Measurements from ENCODE around the gene AICDA. TPM values are rescaled to one million over a fixed set of nuclear protein-coding genes. Genes with fewer than 3 reads are reported as not detected.
"Not testable (repeated sequence)": the region's sequence is repeated elsewhere in the genome, so short reads cannot be mapped to it uniquely, and the experiment has no call there.

Gene AICDA
- total RNA-seq, 1 donor from 2014 or later, result 0.75 TPM

DNA sequence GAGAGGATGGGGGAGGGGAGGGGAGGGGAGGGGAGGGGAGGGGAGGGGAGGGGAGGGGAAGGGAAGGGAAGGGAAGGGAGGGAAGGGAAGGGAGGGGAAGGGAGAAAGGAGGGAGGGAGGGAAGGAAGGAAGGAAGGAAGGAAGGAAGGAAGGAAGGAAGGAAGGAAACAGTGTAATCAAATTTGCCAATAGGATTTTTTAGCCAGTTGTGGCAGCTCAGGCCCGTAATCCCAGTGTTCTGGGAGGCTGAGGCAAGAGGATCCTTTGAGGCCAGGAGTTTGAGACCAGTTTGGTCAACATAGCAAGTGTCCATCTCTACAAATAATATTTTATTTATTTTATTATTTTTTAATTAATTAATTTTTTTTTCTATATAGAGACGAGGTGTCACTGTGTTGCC, 19.4 kb downstream of the AICDA start:
- no peaks in the 10 kb centered on the region for H3K27me3 ChIP-seq
- intact Hi-C loops (cut with DNase I), result no loop called here
- no peak for ATAC-seq

GRCh38 chr12:8590842-8591545, 21.7 kb downstream of the AICDA start:
- H3K27ac ChIP-seq, result no peak overlapping the region
- H3K4me1 ChIP-seq, result no peaks in the 10 kb centered on the region
- no peak for TF ChIP-seq CTCF (IDR thresholded peaks at IDR 0.05)
- no peaks in the 10 kb centered on the region for H3K9me3 ChIP-seq
- H3K36me3 ChIP-seq, result no peaks in the 10 kb centered on the region
- no peak overlapping the region for H3K4me3 ChIP-seq
- DNase-seq (no peak), ATAC-seq (peak; percentile 84)
- no peaks in the 10 kb centered on the region for H3K27me3 ChIP-seq
- intact Hi-C loops (cut with DNase I), result no loop called here

More for the DNA sequence above, 19.4 kb downstream of the AICDA start:
- DNase-seq, result no peak
- H3K9me3 ChIP-seq, result no peaks in the 10 kb centered on the region
- no peak overlapping the region for H3K4me3 ChIP-seq
- no peak for TF ChIP-seq CTCF (IDR thresholded peaks at IDR 0.05)
- H3K27ac ChIP-seq, result no peak overlapping the region
- H3K36me3 ChIP-seq, result no peaks in the 10 kb centered on the region
- no peaks in the 10 kb centered on the region for H3K4me1 ChIP-seq

GRCh38 chr12:8589679-8590078, 23.0 kb downstream of the AICDA start:
- no peaks in the 10 kb centered on the region for H3K4me1 ChIP-seq
- no peak for TF ChIP-seq CTCF (IDR thresholded peaks at IDR 0.05)
- ATAC-seq (no peak), DNase-seq (no peak)
- H3K9me3 ChIP-seq, result no peaks in the 10 kb centered on the region
- intact Hi-C loops (cut with DNase I), result no loop called here
- no peak overlapping the region for H3K4me3 ChIP-seq
- no peaks in the 10 kb centered on the region for H3K27me3 ChIP-seq
- no peak overlapping the region for H3K27ac ChIP-seq
- no peaks in the 10 kb centered on the region for H3K36me3 ChIP-seq

- ATAC-seq; intact Hi-C loops (cut with DNase I); DNase-seq; H3K4me1 ChIP-seq; H3K27ac ChIP-seq; H3K36me3 ChIP-seq; H3K27me3 ChIP-seq; H3K9me3 ChIP-seq; H3K4me3 ChIP-seq: not testable (repeated sequence)
Measured at GRCh38 chr12:8584478-8584877, 28.2 kb downstream of the AICDA start.

GRCh38 chr12:8584004-8584403, 28.7 kb downstream of the AICDA start:
- Histone ChIP-seq H3K9me3 (no peaks in the 10 kb centered on the region), H3K36me3 (no peaks in the 10 kb centered on the region), H3K4me1 (no peaks in the 10 kb centered on the region), H3K27ac (no peak overlapping the region), H3K4me3 (no peak overlapping the region), H3K27me3 (no peaks in the 10 kb centered on the region)
- ATAC-seq (peak; percentile 43), DNase-seq (no peak)
- TF ChIP-seq CTCF (IDR thresholded peaks at IDR 0.05), result no peak
- intact Hi-C loops (cut with DNase I), result no loop called here

DNA sequence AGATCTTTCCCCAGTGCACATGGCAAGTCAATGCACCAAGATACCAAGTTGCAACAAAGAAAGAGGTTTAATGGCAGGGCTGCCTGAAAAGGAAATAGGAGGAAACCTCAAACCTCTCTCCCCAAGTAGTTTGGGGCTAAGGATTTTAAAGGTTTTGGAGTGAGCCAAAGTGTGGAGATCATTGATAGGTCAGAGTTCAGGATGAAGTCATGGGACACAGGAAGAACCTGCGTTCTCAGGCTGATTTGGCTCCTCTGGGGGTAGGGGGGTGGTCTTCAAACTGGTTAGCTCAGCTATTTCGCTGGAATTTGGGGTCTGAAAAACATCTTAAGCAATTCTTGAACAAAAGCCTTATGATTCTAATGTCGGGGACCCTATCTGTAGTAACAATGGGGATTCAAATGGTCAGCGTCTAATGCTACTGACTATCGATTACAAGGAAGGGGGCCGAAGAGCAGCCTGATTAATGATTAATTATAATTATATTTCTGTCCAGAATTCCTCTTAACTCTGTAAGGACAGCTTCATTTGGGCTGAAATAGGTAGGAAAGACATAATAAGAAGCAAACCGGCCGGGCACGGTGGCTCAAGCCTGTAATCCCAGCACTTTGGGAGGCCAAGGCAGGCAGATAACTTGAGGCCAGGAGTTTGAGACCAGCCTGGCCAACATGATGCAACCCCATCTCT, 31.4 kb downstream of the AICDA start:
- DNase-seq, result no peak
- Histone ChIP-seq H3K27me3 (no peaks in the 10 kb centered on the region), H3K9me3 (no peaks in the 10 kb centered on the region), H3K4me3 (no peak overlapping the region), H3K4me1 (no peaks in the 10 kb centered on the region), H3K36me3 (no peaks in the 10 kb centered on the region), H3K27ac (no peak overlapping the region)
- intact Hi-C loops (cut with DNase I), result no loop called here
- ATAC-seq, result no peak
- TF ChIP-seq CTCF (IDR thresholded peaks at IDR 0.05), result no peak

Measured in upper lobe of right lung (tissue), 1 donor.